HT1080 (cell line): Measurements from ENCODE around the gene TMCC1. TPM values are rescaled to one million over a fixed set of nuclear protein-coding genes. Genes with fewer than 3 reads are reported as not detected.
"Not testable (repeated sequence)": the region's sequence is repeated elsewhere in the genome, so short reads cannot be mapped to it uniquely, and the experiment has no call there.

Source experiments
- DNase-seq: peaks from one replicate; pipeline ENCODE4 v3.0.0-alpha.2; 2015; ENCODE audit warnings: low read depth
- total RNA-seq: library from RNA; depleted of rRNA; stranded (reverse); fragments of >200 nt; shearing (Covaris generic); gene quantifications from 2 replicates; pipeline ENCODE4 v1.2.3, GENCODE V29; 2014

TMCC1 gene
- total RNA-seq, 1 experiment from 2014 or later = 20.8 TPM

DNA sequence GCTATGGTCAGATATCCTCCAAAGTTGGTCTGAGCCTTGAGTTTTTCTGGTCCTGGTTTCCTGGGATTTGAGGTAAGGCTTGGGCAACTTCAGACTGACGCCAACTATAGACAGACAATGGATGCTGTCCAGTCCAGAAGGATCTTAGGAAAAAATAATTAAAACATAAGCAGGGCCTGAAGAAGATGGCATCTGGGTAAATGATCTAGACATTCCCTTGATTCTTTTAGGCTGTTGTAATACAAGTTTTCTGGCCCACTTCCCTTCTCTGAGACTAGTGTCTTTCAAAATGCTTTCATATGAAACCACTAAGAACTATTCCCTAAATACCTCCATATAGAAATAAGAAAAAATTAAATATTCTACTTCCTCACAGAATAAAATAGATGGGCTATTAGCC is 239.4 kb downstream of the TMCC1 start:
- no peak for DNase-seq

DNA sequence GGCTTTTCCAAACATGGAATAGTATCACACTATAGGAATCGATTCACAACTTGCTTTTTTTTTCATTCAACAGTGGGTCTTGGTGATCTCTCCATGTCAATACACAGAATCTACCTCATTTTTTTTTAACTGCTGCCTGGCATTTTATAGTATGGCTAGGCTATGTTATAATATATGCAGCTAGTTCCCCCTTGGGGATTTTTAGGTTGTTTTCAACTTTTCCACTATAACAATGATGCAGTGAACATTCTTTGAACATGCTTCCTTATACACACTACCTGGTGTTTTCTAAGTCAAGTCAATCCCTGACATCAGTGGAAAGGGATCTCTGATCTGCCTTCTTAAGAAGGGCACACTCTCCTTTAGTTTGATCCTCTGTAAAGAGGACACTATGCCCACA is 240.5 kb downstream of the TMCC1 start:
- no peak for DNase-seq

DNA sequence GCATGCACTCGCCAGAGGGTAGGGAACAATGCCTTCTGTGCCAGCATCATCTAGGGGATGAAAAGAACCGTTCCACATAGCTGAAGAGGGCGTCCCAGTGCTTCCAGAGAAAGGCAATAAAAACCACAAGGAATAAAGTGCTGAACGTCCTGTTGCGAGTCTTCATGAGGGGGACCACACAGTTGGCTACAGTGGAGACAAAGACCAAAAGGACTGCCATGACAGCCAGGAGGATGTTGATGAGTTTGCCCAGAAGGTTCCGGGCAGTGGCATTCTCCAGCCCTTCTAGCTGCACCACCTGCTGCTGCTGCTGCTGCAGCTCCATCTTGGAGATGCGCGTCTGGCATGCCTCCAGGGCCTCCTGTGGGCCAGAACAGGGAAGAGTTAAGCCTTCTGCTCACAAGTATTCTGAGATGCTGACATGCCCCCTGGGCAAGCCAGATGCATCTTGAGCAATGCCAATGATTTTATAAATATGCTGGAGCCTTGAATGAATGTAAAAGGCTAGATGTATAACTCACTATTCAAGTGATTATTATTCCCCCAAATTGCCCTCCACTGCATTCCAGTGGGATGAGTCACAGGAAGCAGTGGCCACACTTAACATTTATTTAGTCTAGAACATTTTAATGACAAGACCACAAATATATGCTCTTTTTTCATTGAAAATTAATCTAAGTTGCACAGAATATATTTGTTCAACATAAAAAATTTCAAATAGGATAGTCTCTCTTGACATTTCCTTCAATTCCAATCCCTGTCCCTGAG is 241.9 kb downstream of the TMCC1 start:
- DNase-seq = peak; percentile 95

DNA sequence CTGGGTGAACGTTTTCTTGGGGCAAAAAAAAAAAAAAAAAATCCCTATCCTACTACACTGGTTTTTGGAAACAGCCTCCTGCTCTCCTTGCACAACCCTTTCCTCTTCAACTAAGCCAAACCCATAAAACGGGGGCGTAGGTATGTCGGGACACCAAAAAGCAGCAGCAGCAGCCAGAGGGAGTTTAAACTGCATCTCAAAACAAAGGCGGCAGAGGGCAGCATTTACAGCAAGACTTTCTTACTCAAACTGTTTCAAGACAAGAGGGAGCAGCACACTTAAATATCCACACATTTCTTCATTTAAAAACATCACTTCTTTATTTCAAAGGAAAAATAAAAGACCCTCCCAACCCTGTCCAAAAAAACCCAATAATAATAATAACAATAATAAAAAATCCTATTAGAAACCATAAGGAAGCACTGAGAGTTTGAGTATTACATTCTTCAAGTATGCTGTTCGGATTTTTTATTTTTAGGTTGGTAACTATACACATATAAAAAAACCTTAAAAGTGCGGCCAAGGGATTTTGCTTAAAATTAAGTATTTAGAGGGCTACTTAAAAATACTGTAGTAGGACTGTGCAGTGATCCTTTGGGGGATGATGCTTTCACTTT is 243.1 kb downstream of the TMCC1 start:
- DNase-seq = peak; percentile 78

DNA sequence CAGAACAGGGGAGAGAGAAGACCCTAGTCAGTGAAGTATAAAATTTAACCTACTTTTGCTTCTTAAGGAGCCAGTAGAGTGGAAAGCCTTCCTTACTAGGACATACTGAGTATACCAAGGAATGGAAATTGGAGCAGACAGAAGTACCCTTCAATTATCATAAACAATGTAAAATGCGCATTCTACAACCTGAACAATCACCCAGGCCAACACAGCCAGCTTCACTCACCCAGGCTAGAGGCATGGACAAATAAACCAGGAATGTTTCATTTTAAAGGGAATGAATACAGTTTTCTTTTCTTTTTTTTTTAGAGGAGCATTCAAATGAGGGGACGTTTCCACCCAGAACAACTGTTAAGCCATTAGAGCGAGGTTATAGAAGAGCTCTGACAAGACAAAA is 245.1 kb downstream of the TMCC1 start:
- no peak for DNase-seq

DNA sequence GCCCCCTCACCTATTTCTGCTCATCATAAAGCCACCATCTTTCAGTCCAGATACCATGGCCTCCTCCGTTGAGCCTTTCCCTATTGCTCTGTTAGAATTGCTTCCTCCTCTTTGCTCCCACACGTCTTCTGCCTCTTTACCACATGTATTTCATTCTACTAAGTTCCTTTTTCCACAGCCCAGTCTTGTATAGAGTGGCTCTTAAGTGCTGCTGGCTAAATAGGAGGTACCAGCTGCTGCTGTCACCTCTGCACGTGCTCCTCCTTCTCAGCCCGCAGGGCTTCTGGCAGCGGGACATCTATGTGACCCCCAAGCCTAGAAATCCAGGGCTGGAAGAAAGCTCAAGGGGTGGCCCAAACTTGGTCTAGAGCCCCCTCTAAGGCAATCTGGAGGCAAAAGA is 248.2 kb downstream of the TMCC1 start:
- DNase-seq = no peak

DNA sequence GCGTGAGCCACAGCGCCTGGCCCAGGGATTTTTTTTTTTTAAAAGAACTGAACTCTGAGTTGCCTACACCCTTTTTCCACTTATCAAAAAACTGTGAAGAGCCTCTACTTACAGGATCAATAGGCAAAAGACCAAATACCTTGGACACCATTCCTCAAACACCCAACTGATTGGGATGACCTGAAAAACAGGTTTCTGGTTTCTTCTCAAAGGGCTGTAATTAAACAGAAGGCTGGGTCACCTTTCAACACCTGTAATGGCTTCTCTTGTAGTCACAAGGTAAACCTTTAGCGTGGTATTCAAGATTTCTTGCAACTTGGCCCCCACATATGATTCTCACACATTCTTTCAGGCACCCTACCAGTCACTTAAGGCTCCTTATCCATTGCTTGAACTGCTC is 248.7 kb downstream of the TMCC1 start:
- no peak for DNase-seq

DNA sequence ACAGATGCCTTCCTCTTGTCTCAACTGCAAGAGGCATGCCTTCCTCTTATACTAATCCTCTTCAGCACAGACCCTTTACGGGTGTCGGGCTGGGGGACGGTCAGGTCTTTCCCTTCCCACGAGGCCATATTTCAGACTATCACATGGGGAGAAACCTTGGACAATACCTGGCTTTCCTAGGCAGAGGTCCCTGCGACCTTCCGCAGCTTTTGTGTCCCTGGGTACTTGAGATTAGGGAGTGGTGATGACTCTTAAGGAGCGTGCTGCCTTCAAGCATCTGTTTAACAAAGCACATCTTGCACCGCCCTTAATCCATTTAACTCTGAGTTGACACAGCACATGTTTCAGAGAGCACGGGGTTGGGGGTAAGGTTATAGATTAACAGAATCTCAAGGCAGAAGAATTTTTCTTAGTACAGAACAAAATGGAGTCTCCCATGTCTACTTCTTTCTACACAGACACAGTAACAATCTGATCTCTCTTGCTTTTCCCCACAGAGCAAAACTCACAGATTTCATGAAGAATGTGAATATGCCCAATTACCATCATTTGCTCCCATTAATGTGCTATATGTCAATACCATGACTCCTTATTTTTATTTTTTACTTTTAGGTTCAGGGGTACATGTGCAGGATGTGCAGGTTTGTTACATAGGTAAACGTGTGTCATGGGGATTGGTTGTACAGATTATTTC is 251.8 kb downstream of the TMCC1 start:
- DNase-seq = not testable (repeated sequence)

DNA sequence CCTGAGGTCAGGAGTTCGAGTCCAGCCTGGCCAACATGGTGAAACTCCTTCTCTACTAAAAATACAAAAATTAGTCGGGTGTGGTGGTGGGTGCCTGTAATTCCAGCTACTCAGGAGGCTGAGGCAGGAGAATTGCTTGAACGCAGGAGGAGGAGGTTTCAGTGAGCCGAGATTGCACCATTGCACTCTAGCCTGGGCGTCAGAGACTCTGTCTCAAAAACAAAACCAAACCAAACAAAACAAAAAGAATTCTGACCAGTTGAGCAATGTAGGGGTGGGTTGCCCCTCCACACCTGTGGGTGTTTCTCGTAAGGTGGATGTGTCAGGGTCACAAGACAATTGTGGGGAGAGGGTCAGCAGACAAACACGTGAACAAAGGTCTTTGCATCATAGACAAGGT is 252.5 kb downstream of the TMCC1 start:
- not testable (repeated sequence) for DNase-seq

DNA sequence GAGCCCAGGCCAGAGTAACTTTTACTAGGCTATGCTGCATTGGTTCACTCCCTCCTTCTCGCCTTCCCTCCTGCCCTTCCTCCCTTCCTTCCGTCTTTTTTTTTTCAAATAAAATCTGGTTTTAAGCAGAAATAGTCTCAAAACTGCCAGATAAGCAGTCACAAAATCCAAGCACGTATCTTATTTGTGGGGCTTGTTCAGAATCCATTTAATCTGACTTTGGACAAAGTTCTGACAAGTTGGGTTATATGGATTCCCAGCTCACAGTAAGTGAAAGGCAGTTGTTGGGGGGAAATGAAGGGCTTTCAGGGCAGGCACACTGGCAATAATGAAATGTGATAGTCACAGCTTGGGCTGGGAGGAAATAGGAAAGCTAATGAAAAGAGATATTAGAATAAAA is 255.0 kb downstream of the TMCC1 start:
- no peak for DNase-seq

DNA sequence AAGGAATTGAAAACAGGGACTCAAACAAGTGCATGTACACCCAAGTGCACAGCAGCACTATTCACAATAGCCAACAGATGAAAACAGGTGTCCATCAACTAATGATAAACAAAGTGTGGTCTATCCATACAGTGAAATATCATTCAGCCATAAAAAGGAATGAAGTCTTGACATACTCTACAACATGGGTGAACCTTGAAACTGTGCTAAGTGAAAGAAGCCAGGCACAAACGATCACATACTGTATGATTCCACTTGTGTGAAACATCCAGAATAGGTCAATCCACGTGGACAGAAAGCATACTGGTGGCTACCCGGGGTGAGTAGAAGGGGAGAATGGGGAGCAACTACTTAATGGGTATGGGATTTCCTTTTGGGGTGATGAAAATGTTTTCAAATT is 257.4 kb downstream of the TMCC1 start:
- no peak for DNase-seq

DNA sequence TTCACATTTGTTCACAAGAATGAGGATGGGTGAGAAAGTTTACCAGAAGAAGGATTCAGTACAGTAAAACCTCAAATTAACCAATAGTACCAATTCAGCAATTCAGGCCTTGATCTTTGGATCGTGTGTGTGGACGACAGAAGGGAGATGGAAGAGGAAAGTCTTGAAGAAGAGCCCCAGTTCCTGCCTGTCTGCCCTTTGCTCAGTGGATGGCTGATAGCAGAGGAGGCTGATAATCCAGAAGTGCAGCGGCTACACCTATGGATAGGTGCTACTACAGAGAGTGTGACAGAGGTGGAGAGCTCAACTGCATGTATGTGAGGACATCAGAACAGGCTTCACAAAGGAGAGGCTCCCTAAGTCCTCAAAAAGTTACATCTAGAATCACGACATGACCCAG is 257.9 kb downstream of the TMCC1 start:
- DNase-seq = no peak

DNA sequence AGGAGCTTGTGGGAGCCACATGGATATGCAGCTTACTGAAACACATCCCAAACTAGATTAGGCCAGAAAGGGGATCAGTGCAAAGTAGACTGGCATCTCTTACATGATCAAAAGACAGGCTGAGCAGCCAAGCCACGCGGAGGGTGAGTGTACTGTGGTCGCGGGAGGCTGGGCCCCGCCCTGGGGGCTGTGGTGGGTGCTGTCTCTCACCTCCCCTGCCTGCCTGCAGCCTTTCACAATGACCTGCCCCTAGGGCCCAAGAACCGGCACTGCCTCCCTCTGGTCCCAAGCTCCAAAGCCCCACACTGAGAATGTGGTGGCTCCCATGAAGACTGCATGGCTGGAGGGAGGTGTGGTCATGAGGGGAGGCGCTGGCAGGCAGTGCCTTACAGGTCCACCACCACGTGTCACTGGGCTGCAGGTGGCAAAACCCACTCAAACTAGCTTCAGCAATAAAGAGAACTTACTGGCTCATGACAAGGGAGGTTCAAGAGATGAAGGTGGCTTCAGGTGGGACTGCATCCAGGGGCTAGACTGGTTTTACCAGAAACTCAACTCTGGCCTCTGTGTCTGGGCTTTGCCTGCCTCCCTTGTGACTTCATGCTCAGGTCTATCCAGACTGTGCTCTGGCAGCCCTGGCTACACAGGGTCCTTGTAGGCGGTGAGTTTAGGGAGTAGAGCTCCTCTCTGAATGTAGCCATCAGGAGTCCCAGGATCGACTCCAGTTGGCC is 259.6 kb downstream of the TMCC1 start:
- peak; percentile 37 for DNase-seq

DNA sequence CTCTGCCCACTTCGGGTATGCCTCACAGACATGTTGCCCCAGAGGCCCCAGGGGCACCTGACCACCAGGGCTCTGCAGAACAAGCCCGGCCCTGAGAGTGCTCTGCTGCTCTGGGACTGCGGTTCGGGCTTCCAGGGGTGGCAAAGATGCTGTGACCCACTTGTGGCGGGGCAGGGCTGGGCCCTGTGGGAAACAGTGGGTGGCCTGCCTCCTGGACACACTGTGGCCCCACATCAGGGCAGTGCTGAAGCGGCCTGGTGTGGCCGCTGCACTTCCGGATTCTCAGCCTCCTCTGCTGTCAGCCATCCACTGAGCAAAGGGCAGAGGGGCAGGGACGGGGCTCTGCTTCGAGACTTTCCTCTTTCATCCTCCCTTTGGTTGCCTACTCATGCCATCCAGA is 260.5 kb downstream of the TMCC1 start:
- DNase-seq = no peak

DNA sequence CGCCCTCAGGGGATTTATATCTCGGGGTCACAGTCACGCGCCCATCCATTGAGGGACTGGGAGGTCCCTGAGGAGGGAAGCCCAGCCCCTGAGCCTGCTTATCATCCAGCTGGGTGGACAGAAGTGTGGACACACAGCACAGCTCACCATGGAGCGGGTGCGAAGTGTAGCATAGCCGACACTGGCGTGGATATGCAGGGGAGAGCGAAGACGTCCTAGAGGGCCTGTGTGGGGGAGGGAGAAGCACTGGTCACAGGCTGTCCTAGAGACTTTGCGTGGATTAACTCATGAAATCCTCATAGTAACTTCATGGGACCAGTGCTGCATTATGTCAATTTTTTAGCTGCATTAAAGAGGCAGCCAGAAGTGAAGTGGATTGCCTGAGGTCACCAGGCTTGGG is 261.0 kb downstream of the TMCC1 start:
- no peak for DNase-seq

DNA sequence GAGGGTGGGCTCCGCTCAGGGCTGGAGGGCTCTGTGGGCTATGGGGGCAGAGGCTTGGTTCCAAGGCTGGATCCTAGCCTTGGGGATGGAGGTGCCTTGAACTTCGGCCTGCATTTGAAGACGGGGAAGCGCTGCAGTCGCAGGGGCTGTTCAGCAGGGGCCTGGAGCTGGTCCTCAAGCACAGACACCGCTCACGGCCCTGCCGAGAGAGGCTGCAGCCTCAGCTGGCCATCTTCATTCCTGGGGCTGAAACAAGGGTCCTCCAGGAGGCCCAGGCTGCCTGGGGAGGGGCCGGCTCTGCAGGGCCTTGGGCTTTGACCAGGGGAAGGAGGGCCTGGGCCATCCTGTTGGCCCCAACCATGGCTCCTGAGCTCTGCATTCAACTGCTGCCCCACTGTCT is 261.5 kb downstream of the TMCC1 start:
- DNase-seq = no peak

DNA sequence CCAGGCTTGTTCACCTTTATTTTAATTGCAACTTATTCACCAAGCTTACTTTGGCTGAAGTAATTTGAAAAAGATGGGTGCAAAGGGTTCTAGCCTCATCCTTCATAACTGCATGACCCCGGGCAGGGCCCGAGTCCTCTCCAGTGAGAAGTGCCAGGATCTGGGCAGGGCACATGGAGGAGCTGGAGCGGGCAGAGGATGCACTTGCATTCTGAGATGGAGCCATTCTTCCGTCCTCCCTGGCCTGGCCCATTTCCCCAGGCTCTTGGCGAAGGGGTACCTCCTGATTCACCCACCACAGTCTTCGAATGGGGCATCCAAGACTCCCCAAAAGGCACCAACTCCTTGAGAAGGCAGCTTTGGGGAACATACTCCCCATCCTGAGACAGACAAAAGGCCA is 264.5 kb downstream of the TMCC1 start:
- no peak for DNase-seq

DNA sequence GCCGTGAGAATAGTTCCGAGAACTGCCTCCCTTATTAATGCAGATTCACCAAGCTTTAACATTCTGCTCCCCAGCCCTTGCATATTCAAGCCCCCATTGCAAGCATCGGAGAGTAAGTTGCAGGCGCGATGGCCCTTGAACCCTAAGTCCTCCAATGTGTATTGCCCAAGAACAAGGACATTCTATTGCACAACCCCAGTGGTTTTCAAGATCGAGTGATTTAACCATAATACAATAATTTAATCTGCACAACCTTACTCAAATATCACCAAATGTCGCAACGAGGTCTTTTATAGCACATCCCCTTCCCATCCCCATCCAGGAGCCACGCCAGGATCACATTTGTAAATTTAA is 265.4 kb downstream of the TMCC1 start:
- no peak for DNase-seq

DNA sequence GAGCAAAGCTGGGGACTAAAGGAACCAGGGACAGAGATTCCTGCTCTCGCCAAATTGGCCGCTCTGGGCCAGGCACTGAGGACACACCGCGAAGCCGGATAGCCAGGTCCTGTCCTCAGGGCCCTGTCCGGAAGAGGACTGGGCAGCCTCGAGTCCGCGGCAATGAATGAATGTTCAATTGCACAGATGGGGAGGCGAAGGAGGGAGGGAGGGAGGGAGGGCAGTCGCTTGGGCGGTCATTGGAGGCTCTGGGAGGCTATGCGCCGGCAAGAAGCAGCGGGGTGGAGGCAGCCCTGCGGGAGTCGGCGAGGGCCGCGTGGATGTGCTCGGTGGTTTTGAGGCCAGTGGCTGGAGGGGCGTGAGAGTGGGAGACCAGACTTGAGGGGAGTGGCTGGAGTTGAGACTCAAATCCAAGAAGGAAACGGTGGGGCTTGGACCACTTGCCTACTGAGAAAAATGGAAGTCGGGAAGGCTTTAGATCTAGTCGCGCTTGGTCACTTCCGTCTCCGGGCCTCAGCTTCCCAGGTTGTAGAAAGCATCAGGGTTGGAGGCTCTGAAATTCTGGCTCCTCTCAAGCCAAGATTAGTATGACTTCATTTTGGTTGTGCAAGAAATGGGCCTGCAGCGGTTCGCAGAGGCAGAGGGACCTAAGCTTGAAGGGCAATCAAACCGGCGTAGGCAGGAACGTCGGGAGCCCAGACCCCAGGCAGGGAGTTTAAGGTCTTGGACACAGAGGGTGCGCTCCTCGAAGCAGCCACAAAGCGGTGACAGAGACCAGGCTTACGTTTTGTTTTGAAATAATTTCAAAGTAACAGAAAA is 266.0 kb downstream of the TMCC1 start:
- no peak for DNase-seq

DNA sequence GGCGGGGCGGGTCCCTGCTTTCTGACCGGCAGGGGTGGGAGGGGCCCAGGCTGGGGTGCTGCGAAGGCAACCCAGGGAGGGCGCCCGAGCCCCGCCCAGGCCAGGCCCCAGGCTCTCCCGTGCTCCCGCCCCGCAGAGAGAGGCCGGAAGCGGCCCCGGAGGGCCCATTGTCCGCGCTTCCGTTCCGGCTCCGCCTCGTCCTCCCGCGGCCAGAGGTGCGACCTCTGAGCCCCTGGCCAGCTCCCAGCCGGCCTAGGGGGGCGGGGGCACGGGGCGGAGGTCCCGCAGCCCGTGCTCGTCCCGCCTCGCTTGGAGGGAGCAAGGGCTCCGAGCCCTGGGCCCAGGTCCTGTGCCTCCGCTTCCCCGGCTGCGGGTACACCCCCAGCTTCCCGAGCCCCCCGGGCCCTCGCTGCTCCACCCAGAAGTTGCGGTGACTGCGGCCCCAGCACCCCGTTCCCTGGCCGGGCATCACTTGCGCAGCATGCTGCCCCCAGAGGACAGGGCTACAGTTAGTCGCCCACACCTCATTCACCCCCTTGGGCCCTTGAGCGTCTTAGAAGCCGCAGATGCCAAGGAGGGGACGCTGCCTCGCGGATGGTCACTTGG is 266.7 kb downstream of the TMCC1 start:
- no peak for DNase-seq
